CD4-positive, alpha-beta T cell treated with Interleukin-17A for 4 hours (primary cell): Measurements from ENCODE around the gene CASP14.
"Not testable (repeated sequence)": the region's sequence is repeated elsewhere in the genome, so short reads cannot be mapped to it uniquely, and the experiment has no call there.

Experiments
- DNase-seq: peaks from one replicate; pipeline ENCODE4 v3.0.0-alpha.2; 2020; ENCODE audit warnings: mixed read lengths

CASP14 gene, protein sequence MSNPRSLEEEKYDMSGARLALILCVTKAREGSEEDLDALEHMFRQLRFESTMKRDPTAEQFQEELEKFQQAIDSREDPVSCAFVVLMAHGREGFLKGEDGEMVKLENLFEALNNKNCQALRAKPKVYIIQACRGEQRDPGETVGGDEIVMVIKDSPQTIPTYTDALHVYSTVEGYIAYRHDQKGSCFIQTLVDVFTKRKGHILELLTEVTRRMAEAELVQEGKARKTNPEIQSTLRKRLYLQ

GRCh38 chr19:15048885-15049541 is at the start of gene CASP14:
CASP14 (plus strand) TSS chr19:15049480; CDS start chr19:15052252, 2,772 bp downstream.
- no peak for DNase-seq

GRCh38 chr19:15008308-15008707 is 41.0 kb upstream of the CASP14 start:
- no peak for DNase-seq

DNA sequence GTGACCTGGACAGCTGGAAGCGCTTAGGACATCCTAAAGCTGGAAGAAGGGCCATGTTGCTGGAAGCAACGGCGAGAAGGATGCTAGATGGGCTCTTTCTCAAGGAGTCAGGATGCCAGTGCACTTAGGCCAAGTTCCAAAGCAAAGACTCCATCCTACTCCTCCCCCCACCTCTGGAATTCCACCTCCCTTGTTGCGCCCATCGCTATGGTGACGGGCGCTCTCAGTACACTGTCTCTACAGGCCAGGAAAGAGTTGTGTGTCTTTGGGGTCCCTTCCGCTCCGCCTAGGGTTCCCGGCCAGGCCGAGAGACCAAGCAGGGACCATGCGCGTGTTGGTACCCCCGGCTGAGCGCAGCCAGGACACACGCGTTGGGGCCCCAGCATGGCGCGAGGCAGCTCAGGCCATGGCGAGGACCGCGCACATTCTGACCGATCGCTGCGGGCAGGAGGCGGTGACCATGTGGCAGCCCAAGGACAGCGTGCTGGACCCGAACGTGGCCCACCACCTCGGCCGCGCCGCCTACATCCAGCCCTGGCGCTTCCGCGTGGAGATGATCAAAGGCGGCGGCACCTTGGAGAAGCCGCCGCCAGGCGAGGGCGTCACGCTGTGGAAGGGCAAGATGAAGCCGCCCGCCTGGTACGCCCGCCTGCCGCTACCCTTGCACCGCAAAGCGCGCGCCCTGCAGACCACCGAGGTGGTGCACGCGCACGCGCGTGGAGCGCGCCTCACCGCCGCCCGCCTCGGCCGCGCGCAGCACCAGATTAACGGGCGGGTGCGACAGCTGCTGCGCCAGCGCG is 38.6 kb upstream of the CASP14 start:
- DNase-seq = no peak

- no peak for DNase-seq
Measured at GRCh38 chr19:15014579-15014978, 34.7 kb upstream of the CASP14 start.

GRCh38 chr19:15015946-15016542 is 33.2 kb upstream of the CASP14 start:
- DNase-seq = no peak

GRCh38 chr19:15018836-15019235 is 30.4 kb upstream of the CASP14 start:
- DNase-seq = not testable (repeated sequence)

GRCh38 chr19:15021286-15022007 is 27.8 kb upstream of the CASP14 start:
- DNase-seq = no peak

GRCh38 chr19:15022752-15023151 is 26.5 kb upstream of the CASP14 start:
- DNase-seq = no peak

DNA sequence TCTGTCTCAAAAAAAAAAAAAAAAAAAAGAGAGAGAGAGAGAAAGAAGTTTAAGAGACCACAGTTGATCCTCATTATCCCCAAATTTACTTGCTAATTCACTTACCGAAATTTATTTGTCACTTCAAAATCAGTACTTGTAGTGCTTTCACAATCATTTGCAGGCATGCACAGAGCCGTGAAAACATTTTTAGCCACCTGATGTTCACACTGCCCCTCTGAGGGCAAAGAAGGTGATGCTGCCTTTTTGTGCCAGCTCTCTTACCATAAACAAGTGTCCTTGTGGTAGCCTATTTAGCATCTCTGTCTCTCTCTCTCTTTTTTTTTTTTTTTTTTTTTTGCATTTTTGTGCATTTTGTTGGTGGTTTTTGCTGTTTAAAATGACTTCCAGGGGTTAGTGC is 24.1 kb upstream of the CASP14 start:
- DNase-seq = no peak

- DNase-seq = no peak
Measured at GRCh38 chr19:15028490-15028889, 20.8 kb upstream of the CASP14 start.

- no peak for DNase-seq
Measured at GRCh38 chr19:15031675-15032074, 17.6 kb upstream of the CASP14 start.

DNA sequence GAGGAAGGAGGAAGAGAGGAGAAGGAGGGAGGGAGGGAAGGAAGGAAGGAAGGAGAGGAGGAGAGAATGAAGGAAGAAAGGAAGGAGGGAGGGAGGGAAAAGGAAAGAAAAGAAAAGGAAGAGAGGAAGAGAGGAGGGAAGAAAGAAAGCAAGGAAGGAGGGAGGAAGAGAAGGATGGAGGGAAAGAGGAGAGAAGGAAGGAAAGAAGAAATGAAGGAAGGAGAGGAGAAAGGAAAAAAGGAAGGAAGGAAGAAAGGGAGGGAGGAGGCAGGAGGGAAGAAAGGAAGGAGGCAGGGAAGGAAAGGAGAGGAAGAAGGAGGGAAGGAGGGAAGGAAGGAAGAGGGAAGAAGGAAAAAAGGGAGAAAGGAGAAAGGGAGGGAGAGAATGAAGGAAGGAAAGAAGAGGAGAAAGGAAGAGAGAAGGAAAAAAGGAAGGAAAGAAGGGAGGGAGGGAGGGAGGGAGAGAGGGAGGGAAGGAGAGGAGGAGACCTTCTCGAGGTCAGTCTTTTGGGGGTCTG is 13.4 kb upstream of the CASP14 start:
- no peak for DNase-seq

DNA sequence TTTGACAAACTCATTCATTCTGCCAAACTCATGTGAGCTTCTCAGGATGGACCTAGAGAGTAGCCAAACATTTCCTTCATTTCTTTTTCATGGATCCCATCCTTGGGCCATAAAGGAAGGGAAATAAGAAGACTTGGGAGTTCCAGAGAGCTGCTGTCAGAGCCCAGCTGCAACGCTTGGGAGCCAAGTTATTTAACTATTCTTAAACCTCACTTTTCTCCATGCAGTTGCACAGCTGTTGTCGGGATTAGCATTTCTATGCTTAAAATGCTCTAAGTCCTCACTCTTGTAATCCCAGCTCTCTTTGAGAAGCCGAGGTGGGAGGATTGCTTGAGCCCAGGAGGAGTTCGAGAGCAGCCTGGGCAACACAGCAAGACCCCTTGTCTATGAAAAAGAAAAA is 11.7 kb upstream of the CASP14 start:
- DNase-seq = no peak

- no peak for DNase-seq
Measured at GRCh38 chr19:15038294-15038693, 11.0 kb upstream of the CASP14 start.

DNA sequence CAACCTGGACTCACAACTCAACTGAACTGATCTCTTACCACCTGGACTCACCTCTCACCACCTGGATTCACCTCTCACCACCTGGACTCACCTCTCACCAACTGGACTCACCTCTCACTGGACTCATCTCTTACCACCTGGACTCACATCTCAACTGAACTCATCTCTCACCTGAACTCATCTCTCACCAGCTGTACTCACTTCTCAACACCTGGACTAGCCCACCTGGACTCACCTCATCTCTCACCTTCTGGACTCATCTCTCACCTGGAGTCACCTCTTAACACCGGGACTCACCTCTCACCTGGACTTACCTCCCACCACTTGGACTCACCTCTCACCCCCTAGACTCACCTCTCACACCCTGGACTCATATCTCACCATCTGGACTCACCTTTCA is 7.3 kb upstream of the CASP14 start:
- DNase-seq = no peak

GRCh38 chr19:15042826-15043225 is 6.5 kb upstream of the CASP14 start:
- DNase-seq = no peak

- DNase-seq = no peak
Measured at GRCh38 chr19:15045506-15045905, 3.8 kb upstream of the CASP14 start.

DNA sequence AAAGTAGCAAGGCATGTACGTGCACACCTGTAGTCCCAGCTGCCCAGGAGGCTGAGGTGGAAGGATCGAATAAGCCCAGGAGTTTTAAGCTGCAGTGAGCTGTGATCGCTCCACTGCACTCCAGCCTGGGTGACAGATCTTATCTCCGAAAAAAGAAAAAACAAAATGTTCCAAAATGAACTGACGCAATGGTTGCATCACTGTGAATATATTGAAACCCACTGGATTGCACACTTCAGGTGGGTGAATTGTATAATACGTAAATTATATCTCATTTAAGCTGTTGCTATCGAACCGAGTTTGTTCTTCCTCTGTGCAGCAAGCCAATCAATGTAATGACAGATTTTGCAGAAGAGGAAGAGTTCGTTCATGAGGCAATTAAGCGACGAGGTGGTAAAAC is 1.6 kb upstream of the CASP14 start:
- no peak for DNase-seq

DNA sequence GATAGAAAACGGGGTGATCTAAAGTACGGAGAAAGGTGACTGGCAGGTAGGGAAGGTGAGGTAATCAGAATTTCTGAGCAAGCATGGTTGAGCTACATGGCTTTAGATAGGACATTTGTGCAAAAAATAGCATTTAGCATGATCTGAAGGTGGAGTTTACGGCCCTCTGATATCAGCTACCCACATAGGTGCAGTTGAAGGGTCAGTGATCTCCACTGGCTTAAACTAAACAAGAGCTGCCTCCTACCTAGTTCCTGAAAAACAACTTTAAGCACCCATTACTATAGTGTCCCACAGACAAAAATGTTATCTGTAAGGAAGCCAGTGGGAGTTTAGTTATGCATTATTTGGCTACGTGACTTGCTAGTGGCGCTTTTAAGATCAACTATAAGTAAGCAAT is 1.2 kb upstream of the CASP14 start:
- DNase-seq = no peak

- no peak for DNase-seq
Measured at GRCh38 chr19:15050639-15051038, 1.4 kb downstream of the CASP14 start.

DNA sequence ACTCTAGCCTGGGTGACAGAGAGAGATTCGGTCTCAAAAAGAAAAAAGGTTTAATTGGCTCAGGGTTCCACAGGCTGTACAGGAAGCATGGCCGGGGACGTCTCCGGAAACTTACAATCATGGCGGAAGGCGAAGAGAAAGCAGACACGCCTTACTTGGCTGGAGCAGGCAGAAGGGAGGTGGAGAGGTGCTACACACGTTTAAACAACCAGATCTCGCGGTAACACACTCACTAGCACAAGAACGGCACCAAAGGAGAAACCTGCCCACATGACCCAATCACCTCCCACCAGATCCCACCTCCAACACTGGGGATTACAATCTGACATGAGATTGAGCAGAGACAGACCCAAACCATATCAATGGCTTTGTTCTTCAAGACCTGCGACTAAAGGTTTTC is 12.8 kb downstream of the CASP14 start:
- DNase-seq = no peak

DNA sequence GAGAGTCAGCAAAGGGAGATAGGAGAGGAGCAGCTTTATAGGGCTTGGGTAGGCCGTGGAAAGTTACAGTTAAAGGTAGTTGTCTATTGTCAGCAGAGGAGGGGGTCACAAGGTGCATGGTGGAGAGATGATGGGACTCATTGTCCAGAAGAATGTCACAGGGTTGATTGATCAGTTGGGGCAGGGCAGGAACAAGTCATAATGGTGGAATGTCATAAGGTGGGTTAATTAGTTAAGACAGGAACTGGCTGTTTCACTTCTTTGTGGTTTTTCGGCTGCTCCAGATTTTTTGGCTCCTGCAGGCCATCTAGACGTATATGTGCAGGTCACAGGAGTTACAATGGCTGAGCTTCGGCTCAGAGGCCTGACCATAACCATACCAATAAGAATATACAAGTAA is 21.1 kb downstream of the CASP14 start:
- DNase-seq = not testable (repeated sequence)
